ENCODE measurements around the gene NTMT1. TPM values are rescaled to one million over a fixed set of nuclear protein-coding genes. Genes with fewer than 3 reads are reported as not detected.

NTMT1 gene
- total and polyA plus RNA-seq, 9 of the 15 experiments (the other 6 are each of a cell fraction or from before 2014, with no cell fraction given): 42.1 to 116 (median 74.7) TPM

GRCh38 chr9:129601082-129601674 lies 24.8 kb upstream of the NTMT1 start:
- H3K4me1 ChIP-seq (replicated peaks in 1 of 2; ENCODE audit: control insufficient read depth in 2 of 2, insufficient read depth in 2 of 2, low read length in 2 of 2): peaks cover 17 to 47% of the 10 kb centered on the region in 2 experiments
- H3K36me3 ChIP-seq (ENCODE audit: control insufficient read depth, insufficient read depth, low read length): no peaks in the 10 kb centered on the region
- H4K20me1 ChIP-seq (replicated peaks; ENCODE audit: control insufficient read depth, insufficient read depth, low read length): no peaks in the 10 kb centered on the region
- intact Hi-C loops (cut with micrococcal nuclease): loop anchor here (10.0 kb wide), 1 partner anchor 46 kb away; no protein-coding TSS in a partner anchor
- DNase-seq (ENCODE audit: extremely low read depth in 1 of 4, low spot score in 3 of 4): no peak
- 85% methylated on average over 4 of the region's 9 CpGs for WGBS (ENCODE audit: insufficient coverage, low coverage, missing lambda C conversion rate)
- no peak overlapping the region for H3K4me3 ChIP-seq
- POLR2A ChIA-PET: interaction anchor here (0.6 to 0.7 kb wide), 2 partner anchors 13 to 95 kb away, joined by 3 read pairs; no protein-coding TSS in a partner anchor
- H3K9me1 ChIP-seq (ENCODE audit: control insufficient read depth, insufficient read depth, low read length): no peaks in the 10 kb centered on the region
- FAIRE-seq: no peak
- no peaks in the 10 kb centered on the region for H3K79me2 ChIP-seq (ENCODE audit: control insufficient read depth, insufficient read depth, low read length)
- no peaks in the 10 kb centered on the region for H3K9me3 ChIP-seq (replicated peaks; ENCODE audit: control insufficient read depth, insufficient read depth, low read depth, low read length)
- no peaks in the 10 kb centered on the region for H3K27me3 ChIP-seq (ENCODE audit: control insufficient read depth in 2 of 2, insufficient read depth in 2 of 2, low read length in 2 of 2)
- H3K4me2 ChIP-seq (ENCODE audit: insufficient read depth, low read length): no peak overlapping the region
- TF ChIP-seq ADNP (tag; IDR thresholded peaks at IDR 0.05): 0 out of 2 replicates have a peak, but pooled peaks have one; percentile 31
- TF ChIP-seq RBM25 (IDR thresholded peaks at IDR 0.05; ENCODE audit: low read depth, low read length, severe bottlenecking): peak; percentile 35
- TF ChIP-seq OTX1 (CRISPR knock-in tag; IDR thresholded peaks at IDR 0.05): no peak
- TF ChIP-seq, protein P1, sequence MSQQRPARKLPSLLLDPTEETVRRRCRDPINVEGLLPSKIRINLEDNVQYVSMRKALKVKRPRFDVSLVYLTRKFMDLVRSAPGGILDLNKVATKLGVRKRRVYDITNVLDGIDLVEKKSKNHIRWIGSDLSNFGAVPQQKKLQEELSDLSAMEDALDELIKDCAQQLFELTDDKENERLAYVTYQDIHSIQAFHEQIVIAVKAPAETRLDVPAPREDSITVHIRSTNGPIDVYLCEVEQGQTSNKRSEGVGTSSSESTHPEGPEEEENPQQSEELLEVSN (IDR thresholded peaks at IDR 0.05; ENCODE audit: borderline replicate concordance in 1 of 2, extremely low read depth in 1 of 2, insufficient read depth in 1 of 2, insufficient read length in 1 of 2, low read depth in 1 of 2, low read length in 1 of 2, poor library complexity in 1 of 2, severe bottlenecking in 1 of 2): peak in 1 of 2 experiments; percentile 12
- TF ChIP-seq SMARCA5 (IDR thresholded peaks at IDR 0.05): peak; percentile 71
- no peak for TF ChIP-seq HLTF (IDR thresholded peaks at IDR 0.05)
- TF ChIP-seq, protein P2, sequence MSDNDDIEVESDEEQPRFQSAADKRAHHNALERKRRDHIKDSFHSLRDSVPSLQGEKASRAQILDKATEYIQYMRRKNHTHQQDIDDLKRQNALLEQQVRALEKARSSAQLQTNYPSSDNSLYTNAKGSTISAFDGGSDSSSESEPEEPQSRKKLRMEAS (CRISPR knock-in tag; IDR thresholded peaks at IDR 0.05): no peak
- no peak for TF ChIP-seq CBFA2T3 (IDR thresholded peaks at IDR 0.05)
- TF ChIP-seq ZNF143 (CRISPR knock-in tag; IDR thresholded peaks at IDR 0.05): 0 out of 2 replicates have a peak, but pooled peaks have one; percentile 21
- peak; percentile 68; the same call in 1 of the 2 replicates for TF ChIP-seq BCOR (IDR thresholded peaks at IDR 0.05)
- peak; percentile 20 to 39; a peak in 2 of 4 replicates for TF ChIP-seq KDM1A (IDR thresholded peaks at IDR 0.05)
- no TSS peak for BruUV-seq (replicated peaks)
- CTCF ChIA-PET (ENCODE audit: low intra/inter-chr PET ratio): no interaction called here
- H3K9ac ChIP-seq (ENCODE audit: insufficient read depth in 1 of 2, low read depth in 2 of 2, low read length in 2 of 2): no peak overlapping the region
- H2AFZ ChIP-seq (ENCODE audit: low read depth, low read length): no peak overlapping the region
- no peak for ATAC-seq
- in situ Hi-C loops (cut with MboI): loop anchor here (10.0 to 25.0 kb wide), 2 partner anchors 96 to 264 kb away; no protein-coding TSS in a partner anchor
- no peak overlapping the region for H3K27ac ChIP-seq (ENCODE audit: extremely low read depth, low read depth, low read length)

All from K562 (cell line).